ENCODE data around the gene REPS2. TPM values are rescaled to one million over a fixed set of nuclear protein-coding genes. Genes with fewer than 3 reads are reported as not detected.

The REPS2 gene
- polyA plus RNA-seq, 3 donors = 2.1 to 4.7 (median 3.6) TPM

GRCh38 chrX:17104433-17104832, 158.0 kb downstream of the REPS2 start:
- no peak overlapping the region for H3K9ac ChIP-seq (ENCODE audit: insufficient read depth, low read length, poor library complexity, severe bottlenecking)
- intact Hi-C loops (cut with micrococcal nuclease) = no loop called here
- no peaks in the 10 kb centered on the region for H3K9me3 ChIP-seq (replicated peaks in 1 of 2; ENCODE audit: control insufficient read depth in 1 of 2, insufficient read depth in 1 of 2, low read length in 2 of 2)
- Mint-ChIP-seq H3K4me3 (no peak overlapping the region), H3K36me3 (peaks cover 3 to 10% of the 10 kb centered on the region in 2 donors), H3K27me3 (ENCODE audit: low read depth in 3 of 3) (peaks cover 0 to 10% (median 0%) of the 10 kb centered on the region in 3 donors), H3K27ac (no peak overlapping the region), H3K9me3 (no peaks in the 10 kb centered on the region), H3K4me1 (no peaks in the 10 kb centered on the region)
- WGBS (ENCODE audit: insufficient coverage) = 100% methylated on average over 2 of the region's 4 CpGs
- no peak for DNase-seq
- H3K27ac ChIP-seq (ENCODE audit: low read depth in 1 of 2, low read length in 2 of 2) = no peak overlapping the region
- TF ChIP-seq CTCF (IDR thresholded peaks at IDR 0.05) = no peak
- H3K27me3 ChIP-seq (ENCODE audit: control insufficient read depth in 2 of 2, insufficient read depth in 2 of 2, low read length in 2 of 2) = peaks cover 0 to 13% of the 10 kb centered on the region in 2 donors
- no peaks in the 10 kb centered on the region for H4K20me1 ChIP-seq (ENCODE audit: insufficient read depth, low read length)
- H3K79me2 ChIP-seq (ENCODE audit: insufficient read depth, low read length) = no peaks in the 10 kb centered on the region
- no peak overlapping the region for H3K4me2 ChIP-seq (replicated peaks; ENCODE audit: extremely low read depth, low read length, poor library complexity, severe bottlenecking)
- H3K36me3 ChIP-seq (replicated peaks in 1 of 2; ENCODE audit: control insufficient read depth in 1 of 2, insufficient read depth in 2 of 2, low read length in 2 of 2) = peaks cover 0 to 15% of the 10 kb centered on the region in 2 donors
- H3K4me1 ChIP-seq (ENCODE audit: control insufficient read depth in 1 of 2, insufficient read depth in 2 of 2, low read length in 2 of 2) = no peaks in the 10 kb centered on the region
- H3K4me3 ChIP-seq (replicated peaks in 1 of 3; ENCODE audit: low read depth in 2 of 3, low read length in 3 of 3) = no peak overlapping the region
- H2AFZ ChIP-seq (ENCODE audit: insufficient read depth, low read depth, low read length, poor library complexity, severe bottlenecking) = no peak overlapping the region

- Histone ChIP-seq H3K9ac (ENCODE audit: insufficient read depth, low read length, poor library complexity, severe bottlenecking) (no peak overlapping the region), H2AFZ (ENCODE audit: insufficient read depth, low read depth, low read length, poor library complexity, severe bottlenecking) (no peak overlapping the region), H3K4me1 (ENCODE audit: control insufficient read depth in 1 of 2, insufficient read depth in 2 of 2, low read length in 2 of 2) (no peaks in the 10 kb centered on the region), H3K27ac (ENCODE audit: low read depth in 1 of 2, low read length in 2 of 2) (no peak overlapping the region), H3K4me2 (replicated peaks; ENCODE audit: extremely low read depth, low read length, poor library complexity, severe bottlenecking) (no peak overlapping the region), H3K9me3 (replicated peaks in 1 of 2; ENCODE audit: control insufficient read depth in 1 of 2, insufficient read depth in 1 of 2, low read length in 2 of 2) (no peaks in the 10 kb centered on the region), H3K79me2 (ENCODE audit: insufficient read depth, low read length) (no peaks in the 10 kb centered on the region), H3K27me3 (ENCODE audit: control insufficient read depth in 2 of 2, insufficient read depth in 2 of 2, low read length in 2 of 2) (no peaks in the 10 kb centered on the region), H3K36me3 (replicated peaks in 1 of 2; ENCODE audit: control insufficient read depth in 1 of 2, insufficient read depth in 2 of 2, low read length in 2 of 2) (no peaks in the 10 kb centered on the region), H4K20me1 (ENCODE audit: insufficient read depth, low read length) (no peaks in the 10 kb centered on the region), H3K4me3 (replicated peaks in 1 of 3; ENCODE audit: low read depth in 2 of 3, low read length in 3 of 3) (no peak overlapping the region)
- intact Hi-C loops (cut with micrococcal nuclease) = no loop called here
- Mint-ChIP-seq H3K4me1 (peaks cover 4% of the 10 kb centered on the region), H3K36me3 (no peaks in the 10 kb centered on the region), H3K4me3 (no peak overlapping the region), H3K27me3 (ENCODE audit: low read depth in 3 of 3) (peaks cover 0 to 7% (median 0%) of the 10 kb centered on the region in 3 donors), H3K27ac (peak overlapping the region in 1 of 7 donors; percentile 16), H3K9me3 (peaks cover 0 to 2% (median 0%) of the 10 kb centered on the region in 7 donors)
- no peak for TF ChIP-seq CTCF (IDR thresholded peaks at IDR 0.05)
- no CpG with 5 or more reads among the region's 6 CpGs for WGBS (ENCODE audit: insufficient coverage)
- no peak for DNase-seq
Measured at GRCh38 chrX:17120816-17121215, 174.4 kb downstream of the REPS2 start.
